GM21526 (cell line): Measurements from ENCODE around the gene TAF1C.
"Not testable (repeated sequence)": the region's sequence is repeated elsewhere in the genome, so short reads cannot be mapped to it uniquely, and the experiment has no call there.

Experiments
- ATAC-seq: cut with Tn5 transposase; IDR thresholded peaks from one replicate; pipeline ENCODE4 v1.9.1; 2021; ENCODE audit warnings: moderate library complexity; ENCODE audit not compliant: unreplicated experiment, low FRiP score

TAF1C gene

DNA sequence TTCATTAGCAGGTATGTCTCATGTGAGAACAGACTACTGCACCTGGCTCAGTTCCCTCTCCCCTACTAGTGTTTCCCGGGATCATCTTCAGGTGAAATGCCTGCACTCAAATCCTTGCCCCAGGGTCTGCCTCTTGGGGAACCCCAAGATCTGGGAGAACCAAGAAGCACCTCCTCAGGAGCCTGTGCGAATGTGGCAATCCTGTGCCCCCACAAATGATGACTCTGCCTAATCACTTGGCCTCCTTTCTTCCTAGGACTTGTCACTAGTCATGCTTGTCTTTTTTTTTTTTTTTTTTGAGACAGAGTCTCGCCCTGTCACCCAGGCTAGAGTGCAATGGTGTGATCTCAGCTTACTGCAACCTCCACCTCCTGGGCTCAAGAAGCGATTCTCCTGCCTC lies 25.8 kb upstream of the TAF1C start:
- no peak for ATAC-seq

DNA sequence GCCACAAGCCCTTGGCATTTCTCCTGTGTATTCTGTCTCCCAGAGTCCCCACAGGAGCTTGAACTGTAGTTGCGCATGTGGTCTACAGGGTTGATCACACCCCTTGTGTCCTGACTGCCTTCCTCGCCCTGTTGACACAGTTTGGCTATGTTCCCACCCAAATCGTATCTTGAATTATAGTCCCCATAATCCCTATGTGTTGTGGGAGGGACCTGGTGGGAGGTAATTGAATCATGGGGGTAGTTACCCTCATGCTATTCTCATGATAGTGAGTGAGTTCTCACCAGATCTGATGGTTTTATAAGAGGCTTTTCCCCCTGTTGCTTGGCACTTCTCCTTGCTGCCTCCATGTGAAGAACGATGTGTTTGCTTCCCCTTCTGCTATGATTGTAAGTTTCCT lies 25.3 kb upstream of the TAF1C start:
- ATAC-seq = no peak

DNA sequence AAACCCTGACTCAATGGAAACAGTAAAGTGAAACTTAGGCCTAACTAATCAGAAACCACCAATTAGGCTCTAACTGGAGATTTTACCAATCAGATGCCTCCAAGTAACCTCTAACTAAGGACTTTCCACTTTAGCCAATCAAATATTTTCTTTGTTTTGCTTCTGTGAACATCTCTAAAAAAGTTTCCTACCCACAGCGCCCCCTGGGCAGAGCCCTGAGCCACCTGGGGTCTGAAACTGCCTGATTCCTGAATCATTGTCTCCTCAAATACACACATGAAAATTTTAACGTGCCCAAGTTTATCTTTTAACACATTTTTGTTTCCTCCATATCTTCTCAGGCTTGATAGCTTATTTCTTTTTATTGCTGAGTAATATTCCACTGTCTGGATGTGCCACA lies 23.1 kb upstream of the TAF1C start:
- no peak for ATAC-seq

DNA sequence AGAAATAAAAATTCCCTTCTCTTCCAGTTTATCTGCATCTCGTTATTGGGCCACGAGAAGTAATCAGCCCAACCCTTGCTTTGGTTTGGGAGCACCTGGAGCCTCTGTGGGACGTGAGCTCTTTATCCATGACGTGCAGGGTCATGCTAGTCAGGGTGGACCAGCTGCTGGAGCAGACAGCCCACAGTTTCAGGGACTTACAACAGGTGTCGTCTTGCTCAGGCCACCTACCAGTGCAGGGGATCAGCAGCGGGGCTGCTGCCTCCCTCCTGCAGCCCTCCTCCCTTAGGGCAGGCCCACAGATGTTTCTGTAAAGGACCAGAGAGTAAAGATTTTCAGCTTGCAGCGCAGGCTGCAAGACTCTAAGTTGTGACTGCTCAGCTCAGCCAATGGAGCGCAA lies 21.0 kb upstream of the TAF1C start:
- ATAC-seq = no peak

DNA sequence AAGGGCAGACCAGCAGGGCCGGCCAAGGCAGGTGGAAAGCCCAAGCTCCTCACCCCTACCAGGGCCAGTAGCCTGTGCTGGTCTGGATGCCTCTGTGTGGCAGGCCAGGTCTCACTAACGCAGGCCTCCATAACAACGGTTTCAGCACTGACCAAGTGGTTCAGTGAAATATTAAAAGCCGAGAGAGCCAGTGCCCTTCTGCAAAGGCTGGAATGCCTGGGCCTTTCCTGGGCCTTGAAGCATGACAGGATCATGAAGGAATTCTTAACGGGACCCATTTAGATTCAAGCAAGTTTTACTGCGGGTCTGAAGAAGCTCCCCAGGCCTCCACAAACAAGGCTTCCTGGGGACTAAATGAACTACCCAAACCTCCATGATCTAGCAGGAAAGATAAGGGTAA lies 20.4 kb upstream of the TAF1C start:
- ATAC-seq = no peak

DNA sequence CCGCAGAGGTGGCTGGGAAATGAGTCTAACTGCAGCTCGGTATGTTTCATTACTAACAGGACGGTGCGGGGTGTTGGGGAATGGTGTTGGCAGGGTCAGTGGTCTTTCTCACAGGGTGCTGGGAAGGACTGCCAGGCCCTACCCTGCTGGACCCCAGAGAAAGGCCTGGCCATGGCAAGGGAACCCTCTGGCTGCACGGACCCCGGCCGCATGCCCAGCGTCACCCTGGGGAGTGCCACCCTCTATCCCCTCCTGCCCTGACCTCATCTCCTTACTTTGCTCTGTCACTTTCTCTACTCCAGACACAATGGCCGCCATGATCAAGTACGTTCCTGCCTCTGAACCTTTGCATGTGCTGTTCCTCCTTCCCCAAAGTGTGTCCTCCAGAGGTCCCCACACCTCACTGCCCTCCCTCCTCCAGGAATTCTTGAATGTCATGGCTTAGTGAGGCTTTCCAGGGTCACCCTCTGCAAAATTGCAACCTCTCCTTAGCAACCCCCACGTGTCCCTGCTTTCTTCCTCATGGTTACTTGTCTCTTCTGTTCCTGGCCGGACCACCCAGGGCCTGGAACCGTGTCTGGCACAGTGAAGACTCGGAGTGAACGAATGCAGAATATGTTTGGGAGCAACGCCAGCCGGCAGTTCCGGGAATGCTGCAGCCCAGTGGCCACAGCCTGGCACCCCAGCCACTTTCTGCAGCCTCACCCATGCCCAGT lies 19.3 kb upstream of the TAF1C start:
- no peak for ATAC-seq

DNA sequence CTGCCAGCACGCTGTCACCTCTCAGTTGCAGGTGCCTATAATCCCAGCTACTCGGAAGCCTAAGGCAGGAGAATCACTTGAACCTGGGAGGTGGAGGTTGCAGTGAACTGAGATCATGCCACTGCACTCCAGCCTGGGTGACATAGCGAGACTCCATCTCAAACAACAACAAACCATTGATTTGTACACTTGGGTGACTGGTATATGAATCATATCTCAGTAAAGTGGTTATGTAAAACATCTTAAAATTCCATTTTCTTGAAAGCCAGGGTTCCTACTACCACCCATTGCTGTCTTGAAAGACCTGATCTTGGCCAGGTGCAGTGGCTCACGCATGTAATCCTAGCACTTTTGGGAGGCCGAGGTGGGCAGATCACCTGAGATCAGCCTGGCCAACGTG lies 18.3 kb upstream of the TAF1C start:
- not testable (repeated sequence) for ATAC-seq

DNA sequence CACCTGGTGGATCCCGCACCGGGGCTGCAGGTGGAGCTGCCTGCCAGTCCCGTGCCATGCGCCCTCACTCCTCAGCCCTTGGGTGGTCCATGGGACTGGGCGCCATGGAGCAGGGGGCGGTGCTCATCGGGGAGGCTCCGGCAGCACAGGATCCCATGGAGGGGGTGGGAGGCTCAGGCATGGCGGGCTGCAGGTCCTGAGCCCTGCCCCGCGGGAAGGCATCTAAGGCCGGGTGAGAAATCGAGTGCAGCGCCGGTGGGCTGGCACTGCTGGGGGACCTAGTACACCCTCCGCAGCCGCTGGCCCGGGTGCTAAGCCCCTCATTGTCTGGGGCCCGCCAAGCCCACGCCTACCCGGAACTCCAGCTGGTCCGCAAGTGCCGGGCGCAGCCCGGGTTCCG lies 17.7 kb upstream of the TAF1C start:
- ATAC-seq = not testable (repeated sequence)

DNA sequence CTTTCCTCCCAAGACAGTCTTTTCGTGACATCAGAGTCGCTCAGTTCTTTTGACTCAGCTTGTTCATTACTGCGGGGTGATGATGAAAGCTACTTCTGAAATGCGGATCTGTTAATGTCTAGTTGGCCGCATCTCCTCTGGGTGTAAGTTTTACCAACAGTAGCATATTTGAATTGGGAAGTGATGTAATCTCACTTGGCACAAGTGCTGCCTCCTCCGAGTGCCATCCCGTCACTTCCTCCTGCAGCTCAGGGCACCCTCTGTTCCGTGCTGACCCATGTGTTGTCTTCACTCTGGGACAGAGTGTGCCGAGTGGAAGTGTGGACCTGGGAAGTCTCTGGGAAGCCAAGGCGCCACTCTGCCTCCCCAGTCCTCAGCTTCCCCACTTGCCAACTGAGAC lies 13.0 kb upstream of the TAF1C start:
- no peak for ATAC-seq

DNA sequence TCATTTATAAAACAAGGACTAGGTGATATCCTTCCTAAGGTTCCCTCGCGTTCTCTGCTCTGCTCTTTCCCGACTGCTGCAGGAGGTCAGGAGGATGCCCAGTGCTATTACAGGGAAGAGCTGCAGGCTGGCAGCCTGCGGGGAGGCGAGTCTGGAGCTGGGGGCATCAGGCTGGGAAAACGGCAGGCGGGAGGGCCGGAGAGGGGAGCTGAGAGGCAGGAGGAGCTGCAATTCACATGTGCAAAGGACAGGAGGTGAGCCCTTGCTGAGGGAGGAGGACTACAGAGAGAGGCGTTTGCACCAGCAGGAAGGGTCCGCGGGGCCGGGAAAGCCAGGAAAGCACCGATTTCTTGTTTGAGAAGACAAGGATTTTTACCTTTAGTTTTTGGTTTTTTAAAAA lies 12.2 kb upstream of the TAF1C start:
- no peak for ATAC-seq

DNA sequence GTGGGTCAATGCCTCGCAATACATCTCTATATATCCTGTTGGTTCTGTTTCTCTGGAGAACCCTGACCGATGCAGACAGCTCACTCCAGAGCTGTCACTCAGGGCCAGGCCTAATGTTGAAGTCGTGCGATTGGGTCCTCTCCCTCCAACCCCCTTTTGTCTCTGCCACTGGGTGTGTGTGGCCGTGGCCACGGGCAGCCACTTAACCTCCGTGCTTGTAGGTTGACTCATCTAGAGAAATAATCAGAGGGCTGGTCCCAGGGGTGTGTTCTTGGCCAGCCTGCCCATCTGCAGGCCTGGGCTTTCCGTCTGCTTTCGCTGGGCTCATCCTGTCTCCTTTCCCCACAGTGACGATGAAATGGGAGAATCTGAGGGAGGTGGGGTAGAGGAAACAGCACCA lies 11.5 kb upstream of the TAF1C start:
- no peak for ATAC-seq

DNA sequence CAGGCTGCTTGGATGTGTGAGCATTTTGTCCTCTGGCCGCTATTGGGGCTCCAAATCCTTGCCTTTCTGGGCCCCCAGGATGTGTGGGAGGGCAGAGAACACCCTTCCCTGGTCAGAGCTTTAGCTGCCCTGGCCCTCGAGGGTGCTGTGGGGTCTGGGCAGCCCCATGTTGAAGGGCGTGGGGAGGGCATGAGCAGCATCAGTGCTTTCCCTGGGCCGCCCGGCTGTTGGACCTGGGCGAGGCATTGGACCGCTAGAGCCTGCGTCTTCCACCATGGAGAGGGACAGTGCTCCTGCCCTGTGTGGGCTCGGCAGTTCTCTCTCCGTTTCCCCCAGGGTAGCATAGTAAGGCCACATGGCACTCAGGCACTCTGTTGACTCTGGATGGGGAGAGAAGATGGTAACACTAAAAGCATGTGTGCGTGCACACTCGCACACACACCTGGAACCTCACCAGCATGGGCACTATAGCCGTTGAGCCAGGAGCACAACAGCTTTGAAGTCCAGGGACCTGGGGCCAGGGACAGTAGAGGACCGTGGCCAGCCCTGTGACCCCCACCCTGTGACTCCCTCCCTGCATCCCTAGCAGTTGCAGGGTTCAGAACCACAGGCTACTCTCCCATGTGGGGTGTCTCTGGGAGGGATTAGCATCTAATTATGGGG lies 10.7 kb upstream of the TAF1C start:
- no peak for ATAC-seq

DNA sequence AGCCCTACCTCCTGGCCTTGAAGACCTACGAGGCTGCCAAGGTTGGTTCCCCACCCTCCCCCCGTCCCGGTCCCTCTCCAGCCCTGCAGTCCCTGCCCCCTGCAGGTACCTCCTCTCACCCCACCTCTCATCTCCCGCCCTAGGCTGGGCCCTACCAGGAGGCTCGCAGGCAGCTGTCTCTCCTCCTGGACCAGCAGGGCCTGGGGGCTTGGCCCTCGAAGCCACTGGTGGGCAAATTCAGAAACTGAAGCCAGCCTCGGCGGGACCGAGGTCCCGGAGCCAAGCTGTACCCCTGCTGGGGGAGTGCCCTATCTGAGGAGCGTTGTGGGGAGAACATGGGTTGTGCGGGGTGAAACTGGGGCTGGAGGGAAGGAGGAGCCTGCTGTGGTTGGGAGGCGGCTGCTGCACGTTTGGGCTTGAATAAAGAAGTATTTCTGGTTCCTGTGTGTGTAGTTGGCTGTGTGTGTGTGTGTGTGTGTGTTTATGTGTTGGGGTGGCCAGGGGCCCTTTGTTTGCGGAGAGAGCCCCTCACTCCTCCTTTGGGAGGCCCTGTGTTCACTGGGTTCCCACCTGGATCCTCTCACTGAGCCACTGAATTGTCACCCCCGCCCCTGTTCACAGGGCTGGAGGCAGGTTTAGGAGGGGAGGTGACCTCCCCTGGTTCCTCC lies 10.0 kb upstream of the TAF1C start:
- no peak for ATAC-seq

DNA sequence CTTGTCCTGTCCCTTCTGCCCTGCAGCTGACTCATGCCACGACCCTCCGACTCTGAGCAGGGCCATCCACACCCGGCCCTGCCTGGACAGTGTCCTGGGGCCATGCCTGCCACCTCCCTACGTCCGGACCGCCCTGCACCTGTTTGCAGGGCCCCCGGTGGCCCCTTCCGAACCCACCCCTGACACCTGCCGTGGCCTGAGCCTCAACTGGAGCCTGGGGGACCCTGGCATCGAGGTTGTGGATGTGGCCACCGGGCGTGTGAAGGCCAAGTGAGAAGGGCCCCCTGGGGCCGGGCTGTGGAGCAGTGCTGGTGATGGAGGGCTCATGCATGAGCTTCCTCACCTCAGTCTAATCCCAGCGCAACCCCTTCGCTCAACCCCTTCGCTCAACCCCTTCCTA lies 9.2 kb upstream of the TAF1C start:
- no peak for ATAC-seq

DNA sequence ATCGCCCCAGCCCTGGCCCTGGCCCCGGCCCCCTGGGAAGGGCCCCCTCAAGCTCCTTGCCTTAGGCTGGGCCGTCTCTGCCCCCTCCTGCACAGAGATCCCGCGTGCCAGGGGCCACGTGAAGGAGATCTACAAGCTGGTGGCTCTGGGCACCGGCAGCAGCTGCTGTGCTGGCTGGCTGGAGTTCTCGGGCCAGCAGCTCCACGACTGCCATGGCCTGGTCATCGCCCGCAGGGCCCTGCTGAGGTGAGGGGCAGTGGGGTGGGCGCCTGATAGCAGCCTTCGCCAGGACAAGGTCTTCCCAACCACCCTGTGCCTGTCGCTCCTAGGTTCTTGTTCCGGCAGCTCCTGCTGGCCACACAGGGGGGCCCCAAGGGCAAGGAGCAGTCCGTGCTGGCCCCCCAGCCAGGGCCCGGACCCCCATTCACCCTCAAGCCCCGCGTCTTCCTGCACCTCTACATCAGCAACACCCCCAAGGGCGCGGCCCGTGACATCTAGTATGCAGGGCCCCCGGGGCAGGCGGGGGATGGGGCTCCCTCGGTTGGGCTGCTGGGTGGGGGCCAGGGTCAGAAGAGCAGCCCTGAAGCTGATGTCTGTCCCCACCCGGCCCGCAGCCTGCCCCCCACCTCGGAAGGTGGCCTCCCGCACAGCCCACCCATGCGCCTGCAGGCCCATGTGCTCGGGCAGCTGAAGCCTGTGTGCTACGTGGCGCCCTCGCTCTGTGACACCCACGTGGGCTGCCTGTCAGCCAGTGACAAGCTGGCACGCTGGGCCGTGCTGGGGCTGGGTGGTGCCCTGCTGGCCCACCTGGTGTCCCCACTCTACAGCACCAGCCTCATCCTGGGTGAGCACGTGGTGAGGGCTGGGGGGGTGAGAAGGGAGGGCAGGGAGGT lies 8.6 kb upstream of the TAF1C start:
- ATAC-seq = no peak

DNA sequence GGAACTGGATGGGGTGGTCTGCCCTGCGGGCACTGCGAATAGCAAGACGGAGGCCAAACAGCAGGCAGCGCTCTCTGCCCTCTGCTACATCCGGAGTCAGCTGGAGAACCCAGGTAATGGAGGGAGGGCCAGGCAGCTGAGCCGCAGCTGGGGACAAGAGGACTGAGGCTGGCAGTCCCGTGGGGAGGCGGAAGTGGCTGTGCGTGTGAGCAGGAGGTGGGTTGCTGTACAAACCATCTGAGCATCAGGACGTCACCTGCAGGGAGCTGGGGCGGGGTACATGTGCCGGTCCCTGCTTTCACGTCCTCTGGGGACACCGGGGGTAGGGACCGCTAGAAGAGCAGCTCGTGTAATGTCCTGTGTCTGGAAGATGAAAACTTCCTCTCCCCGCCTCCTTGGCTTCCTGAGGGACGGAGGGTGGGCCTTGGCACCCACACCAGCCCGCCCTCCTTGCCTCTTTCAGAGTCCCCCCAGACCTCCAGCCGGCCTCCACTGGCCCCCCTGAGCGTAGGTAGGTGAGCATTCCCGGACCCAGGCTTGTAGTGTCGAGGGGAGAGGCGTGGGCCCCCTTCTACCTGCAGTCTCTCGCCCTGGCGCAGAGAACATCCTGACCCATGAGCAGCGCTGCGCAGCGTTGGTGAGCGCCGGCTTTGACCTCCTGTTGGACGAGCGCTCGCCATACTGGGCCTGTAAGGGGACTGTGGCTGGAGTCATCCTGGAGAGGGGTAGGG lies 7.8 kb upstream of the TAF1C start:
- ATAC-seq = no peak

DNA sequence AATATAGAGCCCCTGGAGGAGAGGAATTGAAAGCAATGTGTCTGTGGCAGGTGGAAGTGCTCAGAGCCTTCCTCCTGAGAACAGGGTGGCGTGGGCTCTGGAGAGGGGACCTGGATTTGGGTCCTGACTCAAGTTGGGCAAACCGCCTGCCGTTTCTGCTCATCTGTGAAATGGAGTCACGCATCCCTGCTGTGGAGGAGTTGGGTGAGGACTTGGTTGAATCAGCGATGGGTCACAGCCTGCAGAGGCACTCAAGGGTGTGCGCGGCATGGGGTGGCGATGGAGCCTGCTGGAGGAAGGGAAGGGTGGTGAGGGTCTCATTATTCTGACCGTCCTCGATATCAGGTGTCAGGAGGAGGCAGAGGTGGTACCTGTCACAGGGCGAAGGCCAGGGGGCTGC lies 7.2 kb upstream of the TAF1C start:
- ATAC-seq = no peak

DNA sequence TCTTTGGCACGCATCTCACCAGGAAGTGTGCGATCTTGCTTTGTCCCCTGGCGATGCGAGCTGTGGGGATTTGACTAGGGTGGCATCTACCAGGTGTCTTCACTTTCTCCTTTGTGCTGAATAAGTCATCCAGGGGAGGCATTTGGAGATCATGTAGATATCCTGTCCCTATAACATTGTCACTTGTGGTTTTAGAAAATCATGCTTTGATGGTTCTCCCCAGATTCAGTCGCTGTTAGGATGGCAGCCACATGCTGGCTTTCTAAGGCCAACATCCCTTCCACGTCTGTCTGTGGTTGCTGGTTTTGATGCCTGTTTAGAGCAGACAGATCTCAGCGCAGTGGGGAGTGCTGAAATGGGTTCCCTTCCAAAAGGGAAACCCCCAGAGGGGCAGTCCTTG lies 6.6 kb upstream of the TAF1C start:
- no peak for ATAC-seq

DNA sequence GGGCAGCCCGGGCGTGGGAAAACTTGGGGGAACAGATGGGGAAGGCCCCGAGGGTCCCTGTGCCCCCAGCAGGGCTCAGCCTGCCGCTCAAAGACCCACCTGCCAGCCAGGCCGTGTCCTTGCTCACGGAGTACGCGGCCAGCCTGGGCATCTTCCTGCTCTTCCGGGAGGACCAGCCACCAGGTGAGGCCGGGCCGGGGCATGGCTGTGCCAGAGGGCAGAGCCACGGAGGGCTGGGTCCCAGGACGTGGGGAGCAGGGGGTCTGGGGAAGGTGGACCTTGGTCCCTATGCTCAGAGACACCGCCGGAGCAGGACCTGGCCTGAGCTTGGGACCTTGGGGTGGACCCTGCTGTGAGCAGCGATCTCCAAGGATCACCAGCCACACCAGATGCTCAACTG lies 4.6 kb upstream of the TAF1C start:
- ATAC-seq = no peak

DNA sequence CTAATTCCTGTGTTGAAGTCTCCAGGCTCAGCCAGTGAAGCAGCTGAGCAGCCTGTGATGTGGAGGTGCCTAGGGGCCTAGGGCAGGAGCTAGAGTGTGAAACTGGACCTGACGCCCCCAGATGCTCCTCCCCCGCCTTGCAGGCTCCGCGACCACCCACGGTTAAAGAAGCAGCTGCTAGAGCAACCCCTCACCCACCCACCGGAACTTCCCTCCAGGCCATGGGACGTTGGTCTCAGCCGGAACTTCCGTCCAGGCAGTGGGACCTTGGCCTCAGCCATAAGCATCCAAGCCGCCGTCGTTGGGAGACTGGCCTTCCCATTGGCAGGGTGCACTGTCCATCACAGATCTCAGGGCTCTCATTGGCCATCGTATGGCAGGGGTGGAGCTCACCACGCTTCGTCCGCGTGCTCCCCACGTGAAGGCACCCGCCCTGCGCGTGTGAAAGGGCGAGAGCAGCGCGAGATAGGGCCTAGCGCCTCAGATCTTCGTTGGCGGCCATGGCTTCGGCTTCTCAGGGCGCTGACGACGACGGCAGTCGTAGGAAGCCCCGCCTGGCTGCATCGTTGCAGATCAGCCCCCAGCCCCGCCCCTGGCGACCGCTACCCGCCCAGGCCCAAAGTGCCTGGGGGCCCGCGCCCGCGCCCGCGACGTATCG lies 4.0 kb upstream of the TAF1C start, which contains the start of gene ADAD2:
TSS of gene ADAD2 (plus strand) at position 427 of the 658 bp plus-strand sequence. CDS start at position 501, 74 bp downstream.
- no peak for ATAC-seq
